Measurements from ENCODE around the gene AANAT.

The AANAT gene

DNA sequence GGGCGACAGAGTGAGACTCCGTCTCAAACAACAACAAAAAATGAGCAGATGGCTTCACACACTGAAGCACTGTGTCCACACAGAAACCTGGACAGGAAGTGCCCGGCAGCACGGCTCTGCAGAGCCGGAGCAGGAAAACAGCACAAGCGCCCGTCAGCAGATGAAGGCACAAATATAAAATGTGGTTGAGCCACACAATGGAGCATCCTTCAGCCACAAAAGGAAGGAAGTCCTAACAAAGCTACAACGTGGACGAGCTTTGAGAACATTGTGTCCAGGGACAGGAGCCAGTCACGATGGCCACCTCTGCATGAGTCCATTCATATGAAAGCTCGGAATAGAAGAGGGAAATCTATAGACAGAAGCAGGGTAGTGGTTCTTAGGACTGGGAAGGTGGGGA is 18.2 kb downstream of the AANAT start:
- no peaks in the 10 kb centered on the region for H3K9me3 ChIP-seq (ENCODE audit: control insufficient read depth in 5 of 5, low read length in 5 of 5)
- no peak overlapping the region for H3K4me3 ChIP-seq (ENCODE audit: low read depth in 1 of 5, low read length in 5 of 5)
- H3K4me1 ChIP-seq (ENCODE audit: control insufficient read depth in 5 of 5, insufficient read depth in 5 of 5, low read length in 5 of 5), result peaks cover 0 to 42% (median 11%) of the 10 kb centered on the region in 5 donors
- peaks cover 0 to 8% (median 0%) of the 10 kb centered on the region in 5 donors for H3K36me3 ChIP-seq (ENCODE audit: control insufficient read depth in 5 of 5, insufficient read depth in 5 of 5, low read length in 5 of 5)
- H3K27me3 ChIP-seq (ENCODE audit: control insufficient read depth in 5 of 5, insufficient read depth in 4 of 5, low read length in 5 of 5), result no peaks in the 10 kb centered on the region
- no peak overlapping the region for H3K27ac ChIP-seq (ENCODE audit: low read depth, low read length)
- H3K9ac ChIP-seq (ENCODE audit: low read length in 5 of 5), result no peak overlapping the region

DNA sequence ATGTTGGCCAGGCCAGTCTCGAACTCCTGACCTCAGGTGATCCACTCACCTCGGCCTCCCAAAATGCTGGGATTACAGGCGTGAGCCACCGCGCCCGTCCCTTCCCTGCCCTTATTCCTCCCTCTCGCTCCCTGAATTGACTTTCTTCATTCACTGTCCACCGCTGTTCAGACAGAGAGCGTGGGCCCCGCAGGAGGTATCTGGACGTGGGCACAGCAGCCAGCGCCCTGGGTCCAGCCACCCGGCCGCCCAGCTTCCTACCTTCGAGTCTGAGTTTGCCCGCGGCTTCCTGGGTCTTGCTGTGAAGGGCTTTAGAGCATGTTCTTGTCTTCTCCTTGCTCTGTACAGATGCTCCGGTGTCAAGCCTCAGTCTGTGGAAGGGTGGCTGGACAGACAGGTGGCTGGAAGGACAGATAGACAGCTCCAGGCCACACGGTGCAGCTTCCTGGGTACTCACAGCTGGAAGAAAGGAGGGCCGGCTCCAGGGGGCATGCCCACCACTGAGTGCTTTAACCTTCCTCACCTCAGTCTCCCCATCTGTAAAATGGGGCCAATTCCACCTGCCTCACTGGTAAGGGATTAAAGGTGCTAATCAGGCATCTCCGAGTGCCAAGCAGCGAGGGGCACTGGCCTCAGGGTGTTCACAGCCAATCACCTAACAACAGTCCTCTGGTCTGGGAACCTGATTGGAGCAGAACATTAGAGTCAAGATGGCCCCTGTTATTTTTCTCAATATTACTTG is 20.2 kb downstream of the AANAT start:
- no peaks in the 10 kb centered on the region for H3K9me3 ChIP-seq (ENCODE audit: control insufficient read depth in 5 of 5, low read length in 5 of 5)
- H3K36me3 ChIP-seq (ENCODE audit: control insufficient read depth in 5 of 5, insufficient read depth in 5 of 5, low read length in 5 of 5), result peaks cover 0 to 2% (median 0%) of the 10 kb centered on the region in 5 donors
- H3K4me1 ChIP-seq (ENCODE audit: control insufficient read depth in 5 of 5, insufficient read depth in 5 of 5, low read length in 5 of 5), result peaks cover 0 to 55% (median 27%) of the 10 kb centered on the region in 5 donors
- no peak overlapping the region for H3K9ac ChIP-seq (ENCODE audit: low read length in 5 of 5)
- H3K27me3 ChIP-seq (ENCODE audit: control insufficient read depth in 5 of 5, insufficient read depth in 4 of 5, low read length in 5 of 5), result peaks cover 0 to 1% (median 0%) of the 10 kb centered on the region in 5 donors
- H3K4me3 ChIP-seq (ENCODE audit: low read depth in 1 of 5, low read length in 5 of 5), result no peak overlapping the region
- no peak overlapping the region for H3K27ac ChIP-seq (ENCODE audit: low read depth, low read length)

DNA sequence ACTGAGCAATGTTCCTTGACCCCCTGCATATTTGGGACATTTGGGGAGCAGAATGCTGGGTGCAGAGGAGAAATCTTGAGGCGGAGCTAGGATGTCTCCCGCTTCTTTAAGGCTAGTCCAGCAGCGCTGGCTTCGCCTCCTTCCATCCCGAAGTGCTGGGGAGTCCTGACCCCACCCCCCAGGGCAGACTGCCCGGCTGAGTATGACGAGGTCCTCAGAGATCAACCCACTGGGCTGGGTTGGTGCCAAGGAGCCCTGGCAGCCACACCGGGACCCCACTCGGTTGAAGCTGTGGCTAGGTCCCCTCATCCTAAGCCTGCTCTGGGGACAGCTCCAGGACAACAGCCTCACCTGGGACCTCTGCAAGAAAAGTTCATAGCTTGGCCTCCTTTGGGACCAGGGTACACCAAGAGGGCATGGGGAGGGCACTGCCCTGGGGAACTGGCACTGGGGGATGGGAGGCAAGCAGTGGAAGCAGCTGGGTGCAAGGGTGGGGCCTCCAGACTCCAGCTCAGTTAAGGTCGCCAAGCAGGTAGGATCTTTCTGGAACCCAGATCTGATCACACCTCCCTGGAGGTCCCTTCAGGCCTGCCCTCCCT is 22.8 kb downstream of the AANAT start:
- Histone ChIP-seq H3K27ac (ENCODE audit: low read depth, low read length) (no peak overlapping the region), H3K27me3 (ENCODE audit: control insufficient read depth in 5 of 5, insufficient read depth in 4 of 5, low read length in 5 of 5) (peaks cover 0 to 6% (median 0%) of the 10 kb centered on the region in 5 donors), H3K4me1 (ENCODE audit: control insufficient read depth in 5 of 5, insufficient read depth in 5 of 5, low read length in 5 of 5) (peaks cover 2 to 63% (median 43%) of the 10 kb centered on the region in 5 donors), H3K9ac (ENCODE audit: low read length in 5 of 5) (no peak overlapping the region), H3K4me3 (ENCODE audit: low read depth in 1 of 5, low read length in 5 of 5) (no peak overlapping the region), H3K9me3 (ENCODE audit: control insufficient read depth in 5 of 5, low read length in 5 of 5) (no peaks in the 10 kb centered on the region), H3K36me3 (ENCODE audit: control insufficient read depth in 5 of 5, insufficient read depth in 5 of 5, low read length in 5 of 5) (peaks cover 0 to 2% (median 0%) of the 10 kb centered on the region in 5 donors)

DNA sequence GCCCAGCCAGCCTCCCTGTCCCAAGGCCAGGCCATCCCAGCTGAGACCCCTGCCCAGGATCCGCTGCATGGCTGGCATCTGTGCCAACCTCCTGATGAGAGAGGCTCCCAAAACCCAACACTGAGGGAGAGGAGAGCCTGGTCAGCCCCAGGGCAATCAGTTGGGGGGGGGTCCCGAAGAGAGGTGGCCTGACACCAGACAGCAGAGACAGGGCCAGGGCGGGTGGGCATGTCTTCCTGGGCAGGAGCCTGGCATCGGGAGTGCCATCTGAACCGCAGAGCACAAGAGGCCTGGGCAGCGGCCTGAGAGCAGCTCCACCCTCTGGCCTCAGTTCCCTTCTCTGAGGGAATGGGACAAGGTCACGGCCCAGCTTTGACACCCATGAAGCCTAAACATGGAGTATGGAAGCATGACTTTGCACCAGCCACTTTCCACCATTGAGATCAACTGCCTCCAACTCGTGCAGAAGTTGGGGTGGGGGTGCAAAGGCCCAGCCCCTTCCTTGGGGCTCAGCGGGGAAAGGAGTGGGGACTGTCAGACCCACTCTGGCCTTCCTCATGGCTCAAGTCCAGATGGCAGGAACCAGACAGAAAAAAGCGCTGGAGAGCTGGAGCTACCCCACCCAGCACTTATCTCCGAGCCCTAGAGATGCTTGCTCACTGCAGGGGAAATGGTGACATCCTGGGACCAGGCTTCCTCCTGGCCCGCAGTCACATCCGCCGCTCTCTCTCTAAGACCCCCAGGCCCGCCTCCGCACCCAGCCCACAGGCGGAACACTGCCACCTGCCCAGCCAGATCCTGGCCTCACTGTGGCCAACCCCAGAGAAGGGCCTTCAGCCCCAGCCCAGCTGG is 24.1 kb downstream of the AANAT start:
- Histone ChIP-seq H3K4me1 (ENCODE audit: control insufficient read depth in 5 of 5, insufficient read depth in 5 of 5, low read length in 5 of 5) (peaks cover 2 to 60% (median 43%) of the 10 kb centered on the region in 5 donors), H3K27ac (ENCODE audit: low read depth, low read length) (no peak overlapping the region), H3K36me3 (ENCODE audit: control insufficient read depth in 5 of 5, insufficient read depth in 5 of 5, low read length in 5 of 5) (peaks cover 0 to 2% (median 0%) of the 10 kb centered on the region in 5 donors), H3K9me3 (ENCODE audit: control insufficient read depth in 5 of 5, low read length in 5 of 5) (no peaks in the 10 kb centered on the region), H3K4me3 (ENCODE audit: low read depth in 1 of 5, low read length in 5 of 5) (no peak overlapping the region), H3K27me3 (ENCODE audit: control insufficient read depth in 5 of 5, insufficient read depth in 4 of 5, low read length in 5 of 5) (peaks cover 0 to 6% (median 0%) of the 10 kb centered on the region in 5 donors), H3K9ac (ENCODE audit: low read length in 5 of 5) (peak overlapping the region in 2 of 5 donors; percentile 69 to 70)

DNA sequence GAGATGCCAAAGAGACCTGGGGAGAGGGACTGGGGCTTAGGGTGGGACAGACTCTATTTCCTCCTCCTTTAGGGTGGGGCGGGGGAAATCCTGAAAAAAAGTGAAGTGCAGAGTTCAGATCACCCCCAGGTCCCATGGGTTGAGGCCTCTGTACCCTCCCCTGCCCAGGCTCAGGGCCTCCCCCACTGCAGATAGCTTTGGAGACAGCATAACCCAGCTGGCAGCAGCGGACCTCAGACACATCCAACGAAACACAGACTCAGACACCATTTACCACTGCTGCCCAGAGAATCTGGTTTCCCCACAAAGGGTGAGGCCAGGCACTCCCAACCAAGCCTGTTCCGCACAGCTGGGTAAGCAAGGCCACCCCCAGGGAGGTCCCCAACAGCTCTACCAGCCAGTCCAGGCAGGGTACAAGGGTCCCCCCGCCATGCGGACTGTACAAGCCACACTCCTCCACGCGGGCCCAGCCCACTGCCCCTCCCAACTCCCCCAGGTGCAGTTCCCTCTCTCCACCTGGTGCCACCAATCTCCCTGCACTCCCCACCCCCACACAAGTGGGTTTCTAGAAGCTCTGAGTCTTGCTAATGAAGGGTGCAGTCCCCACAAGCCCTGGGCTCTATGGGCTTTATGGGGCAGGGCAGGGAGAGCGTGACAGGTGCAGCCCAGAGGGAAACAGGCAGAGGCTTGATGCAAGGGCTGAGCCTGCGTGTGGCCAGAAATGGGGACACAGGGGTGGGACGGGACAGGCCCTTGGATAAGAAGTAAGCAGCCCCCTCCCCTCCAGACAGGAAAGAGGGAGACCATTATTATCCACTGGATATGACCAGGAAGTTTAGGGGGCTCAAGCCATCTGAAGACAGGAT is 25.0 kb downstream of the AANAT start:
- H3K27me3 ChIP-seq (ENCODE audit: control insufficient read depth in 5 of 5, insufficient read depth in 4 of 5, low read length in 5 of 5), result peaks cover 0 to 6% (median 0%) of the 10 kb centered on the region in 5 donors
- H3K4me3 ChIP-seq (ENCODE audit: low read depth in 1 of 5, low read length in 5 of 5), result peak overlapping the region in 3 of 5 donors; percentile 32 to 49 (median 38)
- H3K27ac ChIP-seq (ENCODE audit: low read depth, low read length), result peak overlapping the region; percentile 57
- H3K9me3 ChIP-seq (ENCODE audit: control insufficient read depth in 5 of 5, low read length in 5 of 5), result no peaks in the 10 kb centered on the region
- H3K4me1 ChIP-seq (ENCODE audit: control insufficient read depth in 5 of 5, insufficient read depth in 5 of 5, low read length in 5 of 5), result peaks cover 2 to 64% (median 45%) of the 10 kb centered on the region in 5 donors
- peak overlapping the region in 4 of 5 donors; percentile 26 to 70 (median 61) for H3K9ac ChIP-seq (ENCODE audit: low read length in 5 of 5)
- H3K36me3 ChIP-seq (ENCODE audit: control insufficient read depth in 5 of 5, insufficient read depth in 5 of 5, low read length in 5 of 5), result peaks cover 0 to 2% (median 0%) of the 10 kb centered on the region in 5 donors

DNA sequence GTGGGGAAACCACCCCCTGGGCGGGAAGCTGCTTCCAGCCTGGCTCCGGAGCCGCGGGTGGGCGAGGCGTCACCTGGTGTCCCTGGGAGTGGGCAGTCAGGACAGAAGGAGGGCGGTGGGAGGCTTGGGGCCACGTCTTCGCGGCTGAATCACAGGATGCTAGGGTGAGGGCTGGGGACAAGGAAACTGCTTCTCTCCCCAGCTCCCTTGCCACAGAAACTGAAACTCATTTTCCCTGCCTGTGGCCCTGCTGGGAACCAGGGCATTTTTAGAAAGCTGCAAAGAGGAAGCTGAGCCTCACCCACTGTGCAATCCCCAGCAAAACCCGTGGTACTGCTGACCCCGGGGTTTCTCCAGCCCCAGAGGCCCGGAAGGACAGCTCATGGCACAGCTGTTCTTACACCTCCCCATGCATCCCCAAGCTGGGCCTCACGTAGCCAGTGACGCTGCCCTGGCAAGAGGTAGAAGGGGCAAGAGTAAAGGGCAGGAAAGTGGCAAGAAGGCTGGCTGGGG is 25.6 kb downstream of the AANAT start:
- Histone ChIP-seq H3K9ac (ENCODE audit: low read length in 5 of 5) (peak overlapping the region in 4 of 5 donors; percentile 26 to 70 (median 61)), H3K9me3 (ENCODE audit: control insufficient read depth in 5 of 5, low read length in 5 of 5) (no peaks in the 10 kb centered on the region), H3K27ac (ENCODE audit: low read depth, low read length) (peak overlapping the region; percentile 57), H3K4me3 (ENCODE audit: low read depth in 1 of 5, low read length in 5 of 5) (peak overlapping the region in 4 of 5 donors; percentile 15 to 49 (median 35)), H3K27me3 (ENCODE audit: control insufficient read depth in 5 of 5, insufficient read depth in 4 of 5, low read length in 5 of 5) (peaks cover 0 to 6% (median 0%) of the 10 kb centered on the region in 5 donors), H3K36me3 (ENCODE audit: control insufficient read depth in 5 of 5, insufficient read depth in 5 of 5, low read length in 5 of 5) (no peaks in the 10 kb centered on the region), H3K4me1 (ENCODE audit: control insufficient read depth in 5 of 5, insufficient read depth in 5 of 5, low read length in 5 of 5) (peaks cover 2 to 71% (median 52%) of the 10 kb centered on the region in 5 donors)

DNA sequence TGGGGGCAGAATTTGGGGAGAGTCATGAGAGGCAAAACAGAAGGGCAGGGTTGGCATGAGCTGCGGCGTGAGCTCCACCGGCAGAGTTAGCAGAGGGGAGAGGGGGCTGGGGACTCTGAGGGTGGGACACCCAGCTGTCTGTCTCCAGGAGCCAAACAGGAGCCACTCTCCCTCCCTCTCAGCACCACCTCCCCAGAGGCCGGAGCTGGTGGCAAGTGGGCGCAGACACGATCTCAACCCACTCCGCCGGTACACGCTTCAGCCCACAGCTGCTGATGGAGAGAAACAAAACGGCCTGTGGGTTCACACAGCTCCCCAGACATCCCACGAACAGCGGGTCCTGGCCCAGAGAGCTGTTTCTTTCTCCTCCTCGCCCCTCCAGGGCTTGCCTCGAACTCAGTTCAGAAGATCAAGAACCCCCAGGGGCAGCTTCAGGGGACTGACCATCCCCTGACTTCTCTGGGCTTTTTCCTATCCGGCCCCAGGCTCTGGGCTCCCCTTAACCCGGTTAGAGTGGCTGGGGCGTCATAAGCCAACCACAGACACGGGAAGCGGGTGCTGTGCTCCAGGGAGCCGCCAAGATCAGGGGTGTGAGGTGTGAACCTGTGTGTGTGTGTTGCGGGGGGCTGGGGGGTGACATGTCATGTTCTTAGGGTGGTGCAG is 26.2 kb downstream of the AANAT start:
- Histone ChIP-seq H3K4me1 (ENCODE audit: control insufficient read depth in 5 of 5, insufficient read depth in 5 of 5, low read length in 5 of 5) (peaks cover 4 to 77% (median 58%) of the 10 kb centered on the region in 5 donors), H3K9me3 (ENCODE audit: control insufficient read depth in 5 of 5, low read length in 5 of 5) (no peaks in the 10 kb centered on the region), H3K27me3 (ENCODE audit: control insufficient read depth in 5 of 5, insufficient read depth in 4 of 5, low read length in 5 of 5) (peaks cover 0 to 6% (median 0%) of the 10 kb centered on the region in 5 donors), H3K27ac (ENCODE audit: low read depth, low read length) (peak overlapping the region; percentile 57), H3K36me3 (ENCODE audit: control insufficient read depth in 5 of 5, insufficient read depth in 5 of 5, low read length in 5 of 5) (no peaks in the 10 kb centered on the region), H3K9ac (ENCODE audit: low read length in 5 of 5) (peak overlapping the region in 3 of 5 donors; percentile 31 to 69 (median 62)), H3K4me3 (ENCODE audit: low read depth in 1 of 5, low read length in 5 of 5) (peak overlapping the region in 3 of 5 donors; percentile 15 to 49 (median 38))

DNA sequence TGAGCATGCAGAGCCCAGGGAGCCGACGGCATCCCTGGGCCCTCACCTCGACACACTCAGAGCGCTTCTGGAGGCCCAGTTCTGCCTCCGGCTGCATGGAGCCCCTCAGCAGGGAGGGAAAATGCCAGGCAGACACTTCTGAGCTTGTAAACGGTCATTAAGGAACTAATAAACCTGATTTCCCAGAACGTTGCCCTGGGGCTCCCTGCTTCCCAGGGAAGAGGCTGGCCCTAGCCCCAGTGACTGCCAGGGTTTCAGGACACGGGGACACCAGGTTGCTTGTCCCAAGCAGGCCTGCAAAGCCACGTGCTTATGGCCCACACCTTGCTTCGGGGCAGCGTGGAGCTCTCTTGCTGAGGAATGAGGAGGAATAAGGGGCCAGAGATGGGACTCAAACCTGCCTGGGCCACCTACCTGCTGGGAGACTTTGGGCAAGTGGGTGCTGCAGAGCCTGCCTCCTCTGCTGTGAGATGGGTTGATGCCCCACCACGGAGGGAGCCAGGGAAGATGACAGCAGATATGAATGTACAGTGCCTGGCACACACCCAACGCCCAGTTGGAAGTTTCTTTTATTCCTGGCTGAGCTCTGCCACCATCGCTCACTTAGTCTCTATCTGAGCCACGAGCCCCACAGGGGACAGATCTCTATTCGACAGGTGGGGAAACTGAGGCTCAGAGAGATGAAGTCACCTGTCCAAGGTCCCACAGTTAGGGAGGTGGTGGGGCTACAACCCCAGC is 28.4 kb downstream of the AANAT start:
- Histone ChIP-seq H3K36me3 (ENCODE audit: control insufficient read depth in 5 of 5, insufficient read depth in 5 of 5, low read length in 5 of 5) (no peaks in the 10 kb centered on the region), H3K27ac (ENCODE audit: low read depth, low read length) (no peak overlapping the region), H3K9ac (ENCODE audit: low read length in 5 of 5) (no peak overlapping the region), H3K9me3 (ENCODE audit: control insufficient read depth in 5 of 5, low read length in 5 of 5) (no peaks in the 10 kb centered on the region), H3K4me1 (ENCODE audit: control insufficient read depth in 5 of 5, insufficient read depth in 5 of 5, low read length in 5 of 5) (peaks cover 4 to 85% (median 71%) of the 10 kb centered on the region in 5 donors), H3K4me3 (ENCODE audit: low read depth in 1 of 5, low read length in 5 of 5) (no peak overlapping the region), H3K27me3 (ENCODE audit: control insufficient read depth in 5 of 5, insufficient read depth in 4 of 5, low read length in 5 of 5) (peaks cover 0 to 6% (median 0%) of the 10 kb centered on the region in 5 donors)
